ENCODE measurements around the gene INTS14.
A peak's percentile ranks its signal among the peaks of the same experiment; 100 is the strongest.

The INTS14 gene

GRCh38 chr15:65530318-65531111 lies 80.4 kb downstream of the INTS14 start, which contains the start of gene HACD3:
Gene HACD3 (plus strand): TSS chr15:65530463. CDS start chr15:65530632, 169 bp downstream.
- DNase-seq (ENCODE audit: low read depth in 2 of 2): peak; percentile 87 to 90

GRCh38 chr15:65529762-65530317 lies 81.1 kb downstream of the INTS14 start:
- DNase-seq (ENCODE audit: low read depth in 2 of 2): no peak

All from stimulated activated CD8-positive, alpha-beta memory T cell treated with anti-CD3 and anti-CD28 coated beads, Interleukin-15, amount 100 ng/mL, for 48 hours (primary cell).